Liver (tissue), 9 donors: Measurements from ENCODE around the gene RBM28. TPM values are rescaled to one million over a fixed set of nuclear protein-coding genes. Genes with fewer than 3 reads are reported as not detected.

Source experiments
- DNase-seq: peaks from one replicate; pipeline ENCODE4 v3.0.0-alpha.2; 2017; ENCODE audit warnings: low spot score
- H3K27ac ChIP-seq, 2 donors: one replicate each; pipeline ENCODE4 v1.7.0; 2013; ENCODE audit warnings: inconsistent platforms in 2 of 2, low read length in 2 of 2, control low read depth in 1 of 2, low read depth in 1 of 2, mild to moderate bottlenecking in 1 of 2
- H3K27me3 ChIP-seq, 4 donors: one replicate each; pipeline versions ENCODE4 v1.6.1 to v1.7.0; 2013; ENCODE audit warnings: low read length in 3 of 4, inconsistent platforms in 1 of 4, mild to moderate bottlenecking in 1 of 4, moderate library complexity in 1 of 4; ENCODE audit not compliant: control insufficient read depth in 4 of 4, insufficient read depth in 4 of 4
- H3K36me3 ChIP-seq, 4 donors: one replicate each; pipeline versions ENCODE4 v1.6.1 to v1.7.0; 2013; ENCODE audit warnings: low read length in 3 of 4, mild to moderate bottlenecking in 3 of 4, low read depth in 1 of 4, moderate library complexity in 1 of 4; ENCODE audit not compliant: control insufficient read depth in 4 of 4, insufficient read depth in 3 of 4
- H3K4me1 ChIP-seq, 4 donors: one replicate each; pipeline versions ENCODE4 v1.6.1 to v1.7.0; 2013; ENCODE audit warnings: low read length in 3 of 4, mild to moderate bottlenecking in 3 of 4, moderate library complexity in 1 of 4; ENCODE audit not compliant: control insufficient read depth in 4 of 4, insufficient read depth in 4 of 4
- H3K4me3 ChIP-seq, 3 donors: one replicate each; pipeline versions ENCODE4 v1.6.1 to v1.7.0; 2013; ENCODE audit warnings: low read length in 3 of 3, control low read depth in 1 of 3, low read depth in 1 of 3, mild to moderate bottlenecking in 1 of 3
- H3K9ac ChIP-seq, 2 donors: one replicate each; pipeline ENCODE4 v1.7.0; 2013; ENCODE audit warnings: low read length in 2 of 2, mild to moderate bottlenecking in 2 of 2, moderate library complexity in 2 of 2, control low read depth in 1 of 2, low read depth in 1 of 2
- H3K9me3 ChIP-seq, 4 donors: one replicate each; pipeline versions ENCODE4 v1.6.1 to v1.7.0; 2013; ENCODE audit warnings: low read length in 3 of 4; ENCODE audit not compliant: control insufficient read depth in 4 of 4
- EGR1 ChIP-seq, 2 donors: IDR thresholded peaks; 2 replicates each; pipeline ENCODE4 v1.6.1; 2016 to 2018; ENCODE audit warnings: antibody characterized with exemption in 2 of 2, low read depth in 2 of 2
- FOXA1 ChIP-seq: IDR thresholded peaks from 2 replicates; pipeline ENCODE4 v1.6.1; 2016; ENCODE audit warnings: antibody characterized with exemption
- GABPA ChIP-seq, 2 donors: IDR thresholded peaks in 1 of 2; conservative IDR thresholded peaks in 1 of 2; 2 replicates each; pipeline ENCODE4 v1.6.1; 2016; ENCODE audit warnings: antibody characterized with exemption in 2 of 2, mild to moderate bottlenecking in 1 of 2, moderate library complexity in 1 of 2
- HNF4A ChIP-seq, 2 donors: conservative IDR thresholded peaks; 2 replicates each; pipeline ENCODE4 v1.6.1; 2016; ENCODE audit warnings: antibody characterized with exemption in 2 of 2, mild to moderate bottlenecking in 2 of 2
- HNF4G ChIP-seq: IDR thresholded peaks from 2 replicates; pipeline ENCODE4 v1.6.1; 2016; ENCODE audit warnings: antibody characterized with exemption
- JUND ChIP-seq, 2 donors: IDR thresholded peaks; 2 replicates each; pipeline ENCODE4 v1.6.1; 2016; ENCODE audit warnings: antibody characterized with exemption in 2 of 2
- NR2F2 ChIP-seq: IDR thresholded peaks from 2 replicates; pipeline ENCODE4 v1.6.1; 2016; ENCODE audit warnings: antibody characterized with exemption
- RAD21 ChIP-seq, 2 donors: IDR thresholded peaks; 2 replicates each; pipeline ENCODE4 v1.6.1; 2016; ENCODE audit warnings: antibody characterized with exemption in 2 of 2, mild to moderate bottlenecking in 2 of 2
- RXRA ChIP-seq, 2 donors: IDR thresholded peaks; 2 replicates each; pipeline ENCODE4 v1.6.1; 2017 to 2018; ENCODE audit warnings: antibody characterized with exemption in 2 of 2, mild to moderate bottlenecking in 1 of 2
- YY1 ChIP-seq: IDR thresholded peaks from 2 replicates; pipeline ENCODE4 v1.6.1; 2016; ENCODE audit warnings: antibody characterized with exemption, mild to moderate bottlenecking
- WGBS: extraction: QIAGEN DNeasy Blood & Tissue Kit; methylation state at CpG from one replicate; pipeline ENCODE4 v1.1.7; 2013; 5-methylcytosine and 5-hydroxymethylcytosine counted together
- polyA plus RNA-seq, 2 donors: library from polyadenylated mRNA; stranded (reverse) in 1 of 2; unstranded in 1 of 2; fragments of 200-250 nt in 1 of 2; fragments of >200 nt in 1 of 2; fragmentation: Nextera tagmentation in 1 of 2; extraction: Ambion mirVana in 1 of 2; gene quantifications; one replicate each; pipeline versions ENCODE4 v1.2.1 to v1.2.3, GENCODE V29; 2013 to 2015
- total RNA-seq, 2 donors: library from RNA; depleted of rRNA; stranded (reverse); fragments of >200 nt; gene quantifications; one replicate each; pipeline ENCODE4 v1.2.3, GENCODE V29; 2014
- TF ChIP-seq, protein P1 (sequence below): IDR thresholded peaks from 2 replicates; pipeline ENCODE4 v1.6.1; 2016; ENCODE audit warnings: antibody characterized with exemption
- TF ChIP-seq, protein P2 (sequence below): IDR thresholded peaks from 2 replicates; pipeline ENCODE4 v1.6.1; 2016; ENCODE audit warnings: antibody characterized with exemption
- TF ChIP-seq, protein P3 (sequence below): fragments of 150-350 bp; IDR thresholded peaks from 2 replicates; pipeline ENCODE4 v1.5.1; 2017; ENCODE audit warnings: improper control_type of control experiment, low read depth, low read length; ENCODE audit not compliant: missing input control
- TF ChIP-seq, protein P4 (sequence below): IDR thresholded peaks from 2 replicates; pipeline ENCODE4 v1.6.1; 2016; ENCODE audit warnings: antibody characterized with exemption, mild to moderate bottlenecking
- donor health status: healthy.
- donor health status: healthy.
- donor health status: healthy.
- donor health status: healthy.
- donor health status: healthy.

RBM28 gene
- total and polyA plus RNA-seq, 4 donors, result 3.6 to 16.1 (median 11.7) TPM

DNA sequence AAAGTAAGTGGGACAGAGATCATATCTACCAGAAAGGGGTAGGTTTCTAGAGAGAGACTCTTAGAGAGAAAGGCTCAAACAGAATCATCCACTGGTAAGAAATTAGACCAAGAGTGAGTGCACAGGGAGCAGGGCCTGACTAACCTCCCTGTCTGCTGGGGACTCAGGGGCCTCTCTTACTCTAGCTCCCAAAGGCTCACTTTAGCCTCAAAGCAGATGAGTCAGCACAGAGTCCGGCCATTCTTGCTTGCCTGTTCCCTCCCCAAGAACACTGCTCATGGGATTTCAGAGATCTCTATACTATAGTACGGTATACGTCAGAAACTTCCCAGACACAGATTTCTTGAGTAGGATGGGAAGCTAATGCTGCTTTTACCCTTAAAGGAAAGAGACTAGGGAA lies 32.7 kb downstream of the RBM28 start:
- H3K4me1 ChIP-seq, result no peaks in the 10 kb centered on the region
- no peak for DNase-seq
- H3K9ac ChIP-seq, result no peak overlapping the region
- no peak overlapping the region for H3K4me3 ChIP-seq
- peaks cover 19 to 83% (median 65%) of the 10 kb centered on the region in 4 donors for H3K36me3 ChIP-seq
- no peaks in the 10 kb centered on the region for H3K27me3 ChIP-seq
- TF ChIP-seq HNF4A (conservative IDR thresholded peaks at IDR 0.05), result no peak
- TF ChIP-seq, protein P1, sequence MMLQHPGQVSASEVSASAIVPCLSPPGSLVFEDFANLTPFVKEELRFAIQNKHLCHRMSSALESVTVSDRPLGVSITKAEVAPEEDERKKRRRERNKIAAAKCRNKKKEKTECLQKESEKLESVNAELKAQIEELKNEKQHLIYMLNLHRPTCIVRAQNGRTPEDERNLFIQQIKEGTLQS, result no peak
- TF ChIP-seq EGR1 (IDR thresholded peaks at IDR 0.05; ENCODE audit: low read depth in 2 of 2), result no peak
- no peak for TF ChIP-seq YY1
- no peak for TF ChIP-seq GABPA (IDR thresholded peaks at IDR 0.05 in 1 of 2, conservative IDR thresholded peaks at IDR 0.05 in 1 of 2)
- TF ChIP-seq, protein P2, sequence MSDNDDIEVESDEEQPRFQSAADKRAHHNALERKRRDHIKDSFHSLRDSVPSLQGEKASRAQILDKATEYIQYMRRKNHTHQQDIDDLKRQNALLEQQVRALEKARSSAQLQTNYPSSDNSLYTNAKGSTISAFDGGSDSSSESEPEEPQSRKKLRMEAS, result no peak
- TF ChIP-seq RAD21 (IDR thresholded peaks at IDR 0.05), result no peak
- WGBS, result 98% methylated on average over 3 of the region's 3 CpGs
- no peak overlapping the region for H3K27ac ChIP-seq
- no peaks in the 10 kb centered on the region for H3K9me3 ChIP-seq

DNA sequence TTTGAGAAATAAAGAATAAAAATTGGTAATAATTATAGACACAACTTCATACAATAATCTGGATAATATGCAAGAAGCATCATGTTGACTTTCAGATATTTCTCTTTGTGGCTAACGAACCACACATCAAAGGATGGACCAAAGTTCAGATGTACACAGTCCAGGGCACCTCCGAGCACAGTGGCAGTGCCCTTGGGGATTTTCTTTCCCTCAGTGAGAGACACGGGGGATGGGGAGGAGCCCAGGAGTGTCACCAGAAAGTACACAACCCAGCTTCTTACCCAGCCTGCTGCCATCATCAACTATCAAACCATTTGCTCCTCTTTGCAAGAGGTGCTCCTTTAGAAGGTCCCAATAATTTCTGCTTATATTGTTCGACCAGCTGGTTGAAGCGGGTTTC lies 33.2 kb downstream of the RBM28 start:
- Histone ChIP-seq H3K9ac (no peak overlapping the region), H3K4me1 (no peaks in the 10 kb centered on the region), H3K36me3 (peaks cover 19 to 83% (median 61%) of the 10 kb centered on the region in 4 donors), H3K27me3 (no peaks in the 10 kb centered on the region), H3K27ac (no peak overlapping the region), H3K4me3 (no peak overlapping the region), H3K9me3 (no peaks in the 10 kb centered on the region)
- TF ChIP-seq HNF4G (peak; percentile 23), RXRA (IDR thresholded peaks at IDR 0.05) (no peak), JUND (IDR thresholded peaks at IDR 0.05) (no peak), HNF4A (conservative IDR thresholded peaks at IDR 0.05) (peak; percentile 63 to 89)
- TF ChIP-seq, protein P1, result no peak
- TF ChIP-seq, protein P3, sequence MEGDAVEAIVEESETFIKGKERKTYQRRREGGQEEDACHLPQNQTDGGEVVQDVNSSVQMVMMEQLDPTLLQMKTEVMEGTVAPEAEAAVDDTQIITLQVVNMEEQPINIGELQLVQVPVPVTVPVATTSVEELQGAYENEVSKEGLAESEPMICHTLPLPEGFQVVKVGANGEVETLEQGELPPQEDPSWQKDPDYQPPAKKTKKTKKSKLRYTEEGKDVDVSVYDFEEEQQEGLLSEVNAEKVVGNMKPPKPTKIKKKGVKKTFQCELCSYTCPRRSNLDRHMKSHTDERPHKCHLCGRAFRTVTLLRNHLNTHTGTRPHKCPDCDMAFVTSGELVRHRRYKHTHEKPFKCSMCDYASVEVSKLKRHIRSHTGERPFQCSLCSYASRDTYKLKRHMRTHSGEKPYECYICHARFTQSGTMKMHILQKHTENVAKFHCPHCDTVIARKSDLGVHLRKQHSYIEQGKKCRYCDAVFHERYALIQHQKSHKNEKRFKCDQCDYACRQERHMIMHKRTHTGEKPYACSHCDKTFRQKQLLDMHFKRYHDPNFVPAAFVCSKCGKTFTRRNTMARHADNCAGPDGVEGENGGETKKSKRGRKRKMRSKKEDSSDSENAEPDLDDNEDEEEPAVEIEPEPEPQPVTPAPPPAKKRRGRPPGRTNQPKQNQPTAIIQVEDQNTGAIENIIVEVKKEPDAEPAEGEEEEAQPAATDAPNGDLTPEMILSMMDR, result no peak
- DNase-seq, result no peak
- WGBS, result 59% methylated on average over 5 of the region's 5 CpGs

DNA sequence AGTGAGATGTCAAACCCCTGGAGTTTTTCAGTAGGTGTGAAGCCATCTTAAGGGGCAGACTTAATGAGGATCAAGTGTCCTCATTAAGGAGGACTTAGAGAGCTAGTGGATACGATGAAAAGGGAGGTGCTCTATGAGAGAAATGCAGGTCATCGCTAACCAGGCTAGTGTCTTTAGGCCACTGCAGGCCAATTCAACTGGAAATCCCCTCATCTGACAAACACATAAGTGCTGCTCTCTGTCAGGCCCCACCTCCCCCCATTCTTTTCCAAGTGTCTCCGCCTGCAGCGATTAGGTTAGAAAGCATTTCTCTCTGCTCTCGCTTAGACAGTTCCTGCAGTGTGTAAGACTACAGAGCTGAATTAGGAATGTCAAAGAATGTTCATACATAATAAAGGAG lies 33.7 kb downstream of the RBM28 start:
- 95% methylated on average over 5 of the region's 5 CpGs for WGBS
- TF ChIP-seq EGR1 (IDR thresholded peaks at IDR 0.05; ENCODE audit: low read depth in 2 of 2), result no peak
- TF ChIP-seq HNF4A (conservative IDR thresholded peaks at IDR 0.05), result no peak
- TF ChIP-seq RAD21 (IDR thresholded peaks at IDR 0.05), result no peak
- TF ChIP-seq YY1, result no peak
- TF ChIP-seq NR2F2, result no peak
- no peak for TF ChIP-seq FOXA1
- no peak for TF ChIP-seq GABPA (IDR thresholded peaks at IDR 0.05 in 1 of 2, conservative IDR thresholded peaks at IDR 0.05 in 1 of 2)
- TF ChIP-seq, protein P1, result no peak
- TF ChIP-seq, protein P3, result no peak
- TF ChIP-seq, protein P4, sequence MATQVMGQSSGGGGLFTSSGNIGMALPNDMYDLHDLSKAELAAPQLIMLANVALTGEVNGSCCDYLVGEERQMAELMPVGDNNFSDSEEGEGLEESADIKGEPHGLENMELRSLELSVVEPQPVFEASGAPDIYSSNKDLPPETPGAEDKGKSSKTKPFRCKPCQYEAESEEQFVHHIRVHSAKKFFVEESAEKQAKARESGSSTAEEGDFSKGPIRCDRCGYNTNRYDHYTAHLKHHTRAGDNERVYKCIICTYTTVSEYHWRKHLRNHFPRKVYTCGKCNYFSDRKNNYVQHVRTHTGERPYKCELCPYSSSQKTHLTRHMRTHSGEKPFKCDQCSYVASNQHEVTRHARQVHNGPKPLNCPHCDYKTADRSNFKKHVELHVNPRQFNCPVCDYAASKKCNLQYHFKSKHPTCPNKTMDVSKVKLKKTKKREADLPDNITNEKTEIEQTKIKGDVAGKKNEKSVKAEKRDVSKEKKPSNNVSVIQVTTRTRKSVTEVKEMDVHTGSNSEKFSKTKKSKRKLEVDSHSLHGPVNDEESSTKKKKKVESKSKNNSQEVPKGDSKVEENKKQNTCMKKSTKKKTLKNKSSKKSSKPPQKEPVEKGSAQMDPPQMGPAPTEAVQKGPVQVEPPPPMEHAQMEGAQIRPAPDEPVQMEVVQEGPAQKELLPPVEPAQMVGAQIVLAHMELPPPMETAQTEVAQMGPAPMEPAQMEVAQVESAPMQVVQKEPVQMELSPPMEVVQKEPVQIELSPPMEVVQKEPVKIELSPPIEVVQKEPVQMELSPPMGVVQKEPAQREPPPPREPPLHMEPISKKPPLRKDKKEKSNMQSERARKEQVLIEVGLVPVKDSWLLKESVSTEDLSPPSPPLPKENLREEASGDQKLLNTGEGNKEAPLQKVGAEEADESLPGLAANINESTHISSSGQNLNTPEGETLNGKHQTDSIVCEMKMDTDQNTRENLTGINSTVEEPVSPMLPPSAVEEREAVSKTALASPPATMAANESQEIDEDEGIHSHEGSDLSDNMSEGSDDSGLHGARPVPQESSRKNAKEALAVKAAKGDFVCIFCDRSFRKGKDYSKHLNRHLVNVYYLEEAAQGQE, result no peak
- TF ChIP-seq RXRA (IDR thresholded peaks at IDR 0.05), result no peak
- Histone ChIP-seq H3K9me3 (no peaks in the 10 kb centered on the region), H3K27ac (no peak overlapping the region), H3K27me3 (no peaks in the 10 kb centered on the region), H3K4me3 (no peak overlapping the region), H3K4me1 (no peaks in the 10 kb centered on the region), H3K36me3 (peaks cover 18 to 80% (median 59%) of the 10 kb centered on the region in 4 donors), H3K9ac (no peak overlapping the region)
- DNase-seq, result no peak
